H1 (cell line): ENCODE data around the gene SYNPO. TPM values are rescaled to one million over a fixed set of nuclear protein-coding genes. Genes with fewer than 3 reads are reported as not detected.

Experiments used
- CREB1 ChIP-seq: IDR thresholded peaks from 2 replicates; pipeline ENCODE4 v1.6.1; 2012; ENCODE audit warnings: inconsistent platforms
- EP300 ChIP-seq, 2 experiments: IDR thresholded peaks; 1 replicate in 1 of 2; 2 replicates in 1 of 2; pipeline ENCODE4 v1.6.1; 2011 to 2012; ENCODE audit warnings: low read depth in 2 of 2, low read length in 2 of 2, mild to moderate bottlenecking in 2 of 2, borderline replicate concordance in 1 of 2, inconsistent platforms in 1 of 2, moderate library complexity in 1 of 2
- GTF2F1 ChIP-seq: IDR thresholded peaks from 2 replicates; pipeline ENCODE4 v1.6.1; 2012; ENCODE audit warnings: low read depth, low read length, improper control_type of control experiment, borderline replicate concordance
- KDM1A ChIP-seq: fragments of 200-600, 300-600 bp; sonication (generic); IDR thresholded peaks from 2 replicates; pipeline ENCODE4 v1.7.1; 2016; ENCODE audit warnings: mild to moderate bottlenecking, low read length, borderline replicate concordance
- NRF1 ChIP-seq: IDR thresholded peaks from 2 replicates; pipeline ENCODE4 v1.6.1; 2011; ENCODE audit warnings: mild to moderate bottlenecking, low read depth, low read length, improper control_type of control experiment
- polyA plus RNA-seq, 7 experiments: library from polyadenylated mRNA; depleted of rRNA in 3 of 7; stranded (reverse) in 5 of 7; unstranded in 2 of 7; fragments of >200 nt in 5 of 7; fragments of 200-250 nt in 2 of 7; gene quantifications; 1 replicate in 5 of 7; 2 replicates in 1 of 7; 4 replicates in 1 of 7; pipeline versions ENCODE4 v1.2.1 to v1.2.3, GENCODE V29; 2011 to 2013; ENCODE audit warnings: missing spikeins in 2 of 7, mixed read lengths in 2 of 7
- total RNA-seq: library from RNA; stranded (reverse); fragmentation: NEBNext Ultra II Directional; extraction: Animal tissue kit (Norgen Biotek cat#: 25700); gene quantifications from 2 replicates; pipeline ENCODE4 v1.2.1, GENCODE V29; 2021
- TF ChIP-seq, protein P1 (sequence below): IDR thresholded peaks from 2 replicates; pipeline ENCODE4 v1.6.1; 2012; ENCODE audit warnings: inconsistent platforms

The SYNPO gene
- total and polyA plus RNA-seq, 2 of the 8 experiments (the other 6 are each of a cell fraction or from before 2014, with no cell fraction given) = 2.3 TPM

GRCh38 chr5:150612405-150612804 is 28.1 kb upstream of the SYNPO start (continued):
- TF ChIP-seq EP300 (IDR thresholded peaks at IDR 0.05; ENCODE audit: borderline replicate concordance in 1 of 2, low read depth in 2 of 2, low read length in 2 of 2) (no peak), NRF1 (no peak), GTF2F1 (no peak), CREB1 (no peak), KDM1A (no peak)
- TF ChIP-seq, protein P1, sequence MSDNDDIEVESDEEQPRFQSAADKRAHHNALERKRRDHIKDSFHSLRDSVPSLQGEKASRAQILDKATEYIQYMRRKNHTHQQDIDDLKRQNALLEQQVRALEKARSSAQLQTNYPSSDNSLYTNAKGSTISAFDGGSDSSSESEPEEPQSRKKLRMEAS = no peak
